Muscle layer of duodenum (tissue), 2 donors: Measurements from ENCODE around the gene CEP55.
A peak's percentile ranks its signal among the peaks of the same experiment; 100 is the strongest.

ENCODE experiments used
- H3K27ac ChIP-seq: one replicate; pipeline ENCODE4 v1.7.0; 2013; ENCODE audit warnings: mild to moderate bottlenecking, low read length
- H3K27me3 ChIP-seq: one replicate; pipeline ENCODE4 v1.7.0; 2013; ENCODE audit warnings: low read depth, mild to moderate bottlenecking, control low read depth, low read length
- H3K36me3 ChIP-seq, 2 donors: one replicate each; pipeline ENCODE4 v1.7.0; 2013; ENCODE audit warnings: low read length in 2 of 2, control low read depth in 1 of 2, mild to moderate bottlenecking in 1 of 2; ENCODE audit not compliant: insufficient read depth in 2 of 2, control insufficient read depth in 1 of 2
- H3K4me1 ChIP-seq, 2 donors: one replicate each; pipeline ENCODE4 v1.7.0; 2013; ENCODE audit warnings: low read length in 2 of 2, mild to moderate bottlenecking in 2 of 2, control low read depth in 1 of 2, moderate library complexity in 1 of 2; ENCODE audit not compliant: insufficient read depth in 2 of 2, control insufficient read depth in 1 of 2
- H3K4me3 ChIP-seq, 2 donors: one replicate each; pipeline ENCODE4 v1.7.0; 2013; ENCODE audit warnings: low read length in 2 of 2, low read depth in 1 of 2, mild to moderate bottlenecking in 1 of 2
- H3K9me3 ChIP-seq, 2 donors: one replicate each; pipeline ENCODE4 v1.7.0; 2013; ENCODE audit warnings: low read length in 2 of 2, control low read depth in 1 of 2, mild to moderate bottlenecking in 1 of 2; ENCODE audit not compliant: control insufficient read depth in 1 of 2
- donor health status: healthy.

The CEP55 gene

GRCh38 chr10:93471110-93471651 is 25.2 kb upstream of the CEP55 start:
- peaks cover 5 to 7% of the 10 kb centered on the region in 2 donors for H3K36me3 ChIP-seq
- peak overlapping the region; percentile 96 for H3K27ac ChIP-seq
- H3K4me3 ChIP-seq: no peak overlapping the region
- H3K9me3 ChIP-seq: no peaks in the 10 kb centered on the region
- peaks cover 13 to 52% of the 10 kb centered on the region in 2 donors for H3K4me1 ChIP-seq
- H3K27me3 ChIP-seq: no peaks in the 10 kb centered on the region

- Histone ChIP-seq H3K4me1 (peaks cover 8 to 52% of the 10 kb centered on the region in 2 donors), H3K27me3 (no peaks in the 10 kb centered on the region), H3K4me3 (no peak overlapping the region)
Observed at GRCh38 chr10:93473161-93473560, 23.3 kb upstream of the CEP55 start.

DNA sequence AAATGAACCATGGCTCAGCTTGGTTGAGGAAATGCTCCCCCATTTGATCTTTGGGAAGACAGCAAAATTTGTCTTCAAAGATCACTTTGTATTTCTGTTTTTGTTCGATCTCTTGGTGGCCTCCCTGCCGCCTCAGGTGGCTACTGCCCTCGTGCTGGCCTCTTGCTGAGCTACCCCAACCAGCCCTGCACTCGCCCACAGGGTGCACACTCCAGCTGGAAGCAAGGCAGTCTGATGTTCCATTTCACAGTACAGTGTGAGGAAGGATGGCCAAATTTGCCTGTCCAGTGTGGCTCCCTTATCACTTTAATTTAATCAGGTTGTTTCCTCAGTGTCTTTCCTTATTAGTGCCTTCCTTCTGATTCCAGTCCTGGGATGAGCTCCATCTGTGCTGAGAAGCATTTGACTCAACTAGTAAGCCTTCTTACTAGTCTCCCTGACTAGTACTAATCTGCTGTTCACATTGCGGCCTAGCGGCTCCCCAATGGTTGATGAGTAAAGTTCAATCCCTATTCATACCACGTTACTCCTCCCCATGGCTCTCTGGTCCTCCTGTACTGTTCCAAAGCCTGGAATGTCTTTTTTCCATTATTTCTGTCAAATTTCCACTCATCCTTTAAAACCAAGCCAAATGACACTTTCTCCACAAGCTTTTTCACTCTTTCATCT is 22.5 kb upstream of the CEP55 start:
- H3K27ac ChIP-seq: peak overlapping the region; percentile 22
- no peak overlapping the region for H3K4me3 ChIP-seq
- H3K4me1 ChIP-seq: peaks cover 8 to 48% of the 10 kb centered on the region in 2 donors
- peaks cover 3 to 5% of the 10 kb centered on the region in 2 donors for H3K36me3 ChIP-seq
- H3K27me3 ChIP-seq: no peaks in the 10 kb centered on the region
- no peaks in the 10 kb centered on the region for H3K9me3 ChIP-seq

More at GRCh38 chr10:93473161-93473560, 23.3 kb upstream of the CEP55 start:
- Histone ChIP-seq H3K27ac (peak overlapping the region; percentile 2), H3K9me3 (no peaks in the 10 kb centered on the region), H3K36me3 (peaks cover 3 to 5% of the 10 kb centered on the region in 2 donors)

DNA sequence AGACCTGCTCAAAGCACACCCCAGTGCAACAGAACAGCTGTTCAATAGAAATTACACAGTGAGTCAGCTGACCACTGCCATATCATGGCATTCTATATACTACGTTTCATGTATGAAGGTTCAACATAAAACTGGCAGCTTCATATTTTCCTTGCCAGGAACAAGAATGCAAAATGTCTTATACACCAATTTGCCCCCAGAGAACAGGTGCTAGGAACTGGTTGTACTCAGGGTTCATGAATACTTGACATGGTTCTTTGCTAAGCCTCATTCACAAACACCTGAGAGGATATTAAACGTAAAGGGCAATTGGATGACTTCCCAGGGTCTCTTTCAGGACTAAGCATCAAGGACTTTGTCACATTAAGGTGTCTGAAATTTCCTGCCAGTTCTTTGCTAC is 21.2 kb upstream of the CEP55 start:
- peak overlapping the region; percentile 41 for H3K27ac ChIP-seq
- H3K9me3 ChIP-seq: no peaks in the 10 kb centered on the region
- H3K27me3 ChIP-seq: no peaks in the 10 kb centered on the region
- H3K4me1 ChIP-seq: peaks cover 8 to 56% of the 10 kb centered on the region in 2 donors
- H3K36me3 ChIP-seq: peaks cover 0 to 3% of the 10 kb centered on the region in 2 donors
- H3K4me3 ChIP-seq: no peak overlapping the region

- peaks cover 4 to 56% of the 10 kb centered on the region in 2 donors for H3K4me1 ChIP-seq
- peak overlapping the region; percentile 41 for H3K27ac ChIP-seq
- H3K4me3 ChIP-seq: no peak overlapping the region
- no peaks in the 10 kb centered on the region for H3K36me3 ChIP-seq
- H3K9me3 ChIP-seq: no peaks in the 10 kb centered on the region
- no peaks in the 10 kb centered on the region for H3K27me3 ChIP-seq
Observed at GRCh38 chr10:93475871-93476270, 20.5 kb upstream of the CEP55 start.

DNA sequence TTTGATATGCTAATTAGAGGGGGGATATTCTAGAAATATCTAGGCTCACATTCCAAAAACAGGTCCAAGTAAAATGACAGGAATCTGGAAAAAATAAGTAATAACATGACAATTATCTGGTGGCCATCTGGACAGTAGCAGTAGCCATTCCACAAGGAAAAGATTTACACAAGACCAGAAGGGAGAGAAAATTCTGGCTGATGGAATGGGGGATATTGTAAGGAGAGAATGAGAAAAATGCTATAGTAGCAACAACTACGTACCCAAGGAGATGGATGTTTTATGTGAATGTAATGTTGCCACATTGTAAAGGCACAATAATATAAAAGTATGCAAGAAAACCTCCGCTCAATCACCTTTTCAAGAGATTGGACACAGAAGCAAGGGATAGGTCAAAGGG is 19.7 kb upstream of the CEP55 start:
- Histone ChIP-seq H3K9me3 (no peaks in the 10 kb centered on the region), H3K27ac (peak overlapping the region; percentile 45), H3K4me1 (peaks cover 3 to 49% of the 10 kb centered on the region in 2 donors), H3K27me3 (no peaks in the 10 kb centered on the region), H3K36me3 (peaks cover 0 to 6% of the 10 kb centered on the region in 2 donors), H3K4me3 (no peak overlapping the region)

DNA sequence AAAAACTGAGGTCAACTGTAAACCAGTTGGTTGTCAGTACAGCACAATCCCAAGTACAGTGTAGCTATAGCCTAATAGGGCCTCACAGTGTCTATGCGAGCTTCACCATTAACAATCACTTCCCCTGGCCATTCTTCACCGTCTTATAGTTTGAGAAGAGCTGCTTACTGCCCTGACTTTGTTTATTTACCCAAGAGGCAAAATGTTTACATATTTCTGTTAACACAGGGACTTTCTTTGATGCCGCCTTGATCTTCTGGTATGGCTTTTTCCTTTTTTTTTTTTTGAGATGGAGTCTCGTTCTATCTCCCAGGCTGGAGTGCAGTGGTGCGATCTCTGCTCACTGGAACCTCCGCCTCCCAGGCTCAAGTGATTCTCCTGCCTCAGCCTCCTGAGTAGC is 17.5 kb upstream of the CEP55 start:
- peak overlapping the region; percentile 60 for H3K27ac ChIP-seq
- H3K27me3 ChIP-seq: no peaks in the 10 kb centered on the region
- peak overlapping the region in 1 of 2 donors; percentile 80 for H3K4me3 ChIP-seq
- no peaks in the 10 kb centered on the region for H3K9me3 ChIP-seq
- H3K4me1 ChIP-seq: peaks cover 0 to 35% of the 10 kb centered on the region in 2 donors
- peaks cover 0 to 13% of the 10 kb centered on the region in 2 donors for H3K36me3 ChIP-seq

DNA sequence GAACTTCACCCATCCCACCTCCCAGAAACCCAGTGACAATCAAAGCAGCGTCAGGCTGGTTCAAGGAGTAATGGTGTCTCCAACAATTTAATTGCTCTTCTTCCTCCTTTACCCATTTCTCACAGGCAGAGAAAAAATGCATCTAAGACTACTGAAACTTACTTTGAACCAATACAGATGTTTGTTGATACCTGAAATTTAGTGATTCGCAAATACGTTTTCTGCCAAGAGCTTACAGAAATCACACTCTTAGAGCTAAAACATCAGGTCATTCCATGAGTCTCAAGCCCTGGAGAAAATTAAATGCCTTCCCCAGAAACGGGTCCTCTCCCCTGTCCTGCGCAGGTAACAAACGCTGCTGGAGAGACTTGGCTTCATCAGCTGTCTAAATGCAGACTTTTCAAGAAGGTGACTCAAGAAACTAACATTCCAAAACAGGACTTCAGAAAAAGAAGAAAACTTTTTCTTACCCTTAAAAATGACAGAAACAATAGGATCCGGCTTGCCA is 14.7 kb upstream of the CEP55 start:
- H3K4me3 ChIP-seq: peak overlapping the region; percentile 80 to 96
- no peaks in the 10 kb centered on the region for H3K9me3 ChIP-seq
- peaks cover 0 to 13% of the 10 kb centered on the region in 2 donors for H3K36me3 ChIP-seq
- peaks cover 0 to 14% of the 10 kb centered on the region in 2 donors for H3K4me1 ChIP-seq
- H3K27ac ChIP-seq: peak overlapping the region; percentile 98
- H3K27me3 ChIP-seq: no peaks in the 10 kb centered on the region

GRCh38 chr10:93482145-93482834 is 14.1 kb upstream of the CEP55 start, which contains the start of gene MYOF:
MYOF (minus strand) TSS chr10:93482334; CDS start chr10:93482194, 140 bp downstream.
- Histone ChIP-seq H3K9me3 (no peaks in the 10 kb centered on the region), H3K4me3 (peak within 1 kb of the TSS; percentile 80 to 96), H3K27ac (peak within 1 kb of the TSS; percentile 98), H3K36me3 (peaks cover 0 to 13% of the 10 kb centered on the region in 2 donors), H3K4me1 (peaks cover 0 to 11% of the 10 kb centered on the region in 2 donors), H3K27me3 (no peaks in the 10 kb centered on the region)

GRCh38 chr10:93485690-93486089 is 10.7 kb upstream of the CEP55 start:
- Histone ChIP-seq H3K4me1 (no peaks in the 10 kb centered on the region), H3K27ac (no peak overlapping the region), H3K9me3 (no peaks in the 10 kb centered on the region), H3K4me3 (no peak overlapping the region), H3K36me3 (peaks cover 0 to 13% of the 10 kb centered on the region in 2 donors), H3K27me3 (no peaks in the 10 kb centered on the region)

DNA sequence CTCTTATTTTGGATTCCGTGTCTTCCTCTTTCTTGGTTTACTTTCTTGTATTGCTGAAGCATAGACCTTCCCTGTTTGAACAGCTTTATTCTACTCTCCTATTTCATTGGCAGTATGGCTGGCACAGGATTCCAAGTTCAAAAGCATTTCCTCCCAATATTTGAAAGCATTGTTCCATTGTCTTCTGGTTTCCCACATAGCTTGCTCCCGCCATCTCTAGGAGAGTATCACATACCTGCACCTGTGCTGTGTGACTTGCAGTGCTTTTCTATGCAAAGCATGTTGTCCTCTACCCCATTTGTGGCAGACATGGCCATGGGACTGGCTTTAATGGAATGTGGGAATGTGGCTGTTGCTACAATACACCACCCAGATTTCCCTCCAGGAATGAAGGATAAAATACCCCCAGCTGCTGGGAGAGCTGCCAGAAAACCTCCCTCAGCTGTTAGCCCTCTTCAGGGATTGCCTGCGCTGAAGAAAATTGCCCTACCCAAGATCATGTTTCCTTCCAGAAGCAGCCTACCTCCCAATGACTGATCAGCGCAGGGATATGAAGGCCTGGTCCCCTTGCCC is 7.4 kb upstream of the CEP55 start:
- H3K9me3 ChIP-seq: no peaks in the 10 kb centered on the region

More for the DNA sequence above, 7.4 kb upstream of the CEP55 start:
- no peak overlapping the region for H3K27ac ChIP-seq
- H3K4me1 ChIP-seq: no peaks in the 10 kb centered on the region
- H3K4me3 ChIP-seq: no peak overlapping the region
- H3K36me3 ChIP-seq: no peaks in the 10 kb centered on the region
- H3K27me3 ChIP-seq: no peaks in the 10 kb centered on the region
